NOMO-1 treated with dmso at 0.1 percent for 144 hours (cell line): ENCODE measurements around the gene LNX2.
A peak's percentile ranks its signal among the peaks of the same experiment; 100 is the strongest.

Experiments
- DNase-seq: peaks from one replicate; lab custom pipeline; 2025; ENCODE audit not compliant: unreplicated experiment; lab: John Stamatoyannopoulos, UW

The LNX2 gene

DNA sequence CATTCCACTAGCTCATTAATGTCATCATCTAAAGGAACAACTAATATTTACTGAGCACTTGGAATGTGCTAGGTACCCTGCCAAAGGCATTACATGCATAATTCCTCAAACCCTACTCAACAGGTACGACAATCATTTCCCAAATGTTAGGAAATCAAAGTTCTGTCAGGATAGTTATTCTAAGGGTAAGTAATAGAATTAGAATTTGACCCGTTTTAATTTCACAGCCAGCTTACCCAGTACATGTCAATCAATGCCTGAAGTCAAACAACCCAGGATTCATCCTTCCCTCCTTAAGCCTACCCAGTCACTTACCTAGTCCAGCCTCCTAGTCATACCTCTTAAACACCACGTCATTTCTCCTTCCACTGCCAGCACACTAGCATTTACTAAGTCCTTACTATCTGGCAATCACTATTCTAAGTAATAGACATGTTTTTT is 2.4 kb downstream of the LNX2 start:
- no peak for DNase-seq

DNA sequence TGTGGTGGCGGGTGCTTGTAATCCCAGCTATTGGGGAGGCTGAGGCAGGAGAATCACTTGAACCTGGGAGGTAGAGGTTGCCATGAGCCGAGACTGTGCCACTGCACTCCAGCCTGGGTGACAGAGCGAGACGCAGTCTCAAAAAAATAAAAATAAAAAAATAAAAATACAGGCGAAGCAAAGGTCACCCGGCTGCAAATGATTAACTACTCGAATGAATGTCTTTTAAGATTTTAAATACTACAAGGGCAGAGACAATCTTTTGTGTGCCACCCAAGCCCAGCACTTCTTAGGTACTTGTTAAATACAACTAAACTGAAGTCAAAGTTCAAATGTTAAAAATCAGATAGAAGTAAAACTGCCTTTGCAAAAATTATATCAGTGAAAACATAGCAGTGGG is 6.7 kb downstream of the LNX2 start:
- DNase-seq = no peak

DNA sequence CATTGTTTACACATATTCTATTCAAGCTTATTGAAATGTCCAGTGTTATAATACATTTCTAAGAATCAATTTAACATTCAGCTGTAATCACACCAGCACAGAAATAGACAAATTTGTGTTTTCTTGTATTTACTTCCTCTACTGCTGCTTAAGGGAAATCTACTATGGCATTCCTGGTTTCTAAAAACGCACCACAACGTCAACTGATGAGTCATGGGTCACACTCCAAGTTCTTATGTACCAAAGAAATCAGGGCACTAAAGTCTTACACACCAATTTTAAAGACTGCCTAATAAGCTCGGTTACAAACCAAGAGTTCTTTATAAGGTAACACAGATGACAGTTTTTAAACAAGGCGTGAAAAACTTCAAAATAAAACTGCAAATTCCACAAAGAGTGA is 13.2 kb downstream of the LNX2 start:
- no peak for DNase-seq

DNA sequence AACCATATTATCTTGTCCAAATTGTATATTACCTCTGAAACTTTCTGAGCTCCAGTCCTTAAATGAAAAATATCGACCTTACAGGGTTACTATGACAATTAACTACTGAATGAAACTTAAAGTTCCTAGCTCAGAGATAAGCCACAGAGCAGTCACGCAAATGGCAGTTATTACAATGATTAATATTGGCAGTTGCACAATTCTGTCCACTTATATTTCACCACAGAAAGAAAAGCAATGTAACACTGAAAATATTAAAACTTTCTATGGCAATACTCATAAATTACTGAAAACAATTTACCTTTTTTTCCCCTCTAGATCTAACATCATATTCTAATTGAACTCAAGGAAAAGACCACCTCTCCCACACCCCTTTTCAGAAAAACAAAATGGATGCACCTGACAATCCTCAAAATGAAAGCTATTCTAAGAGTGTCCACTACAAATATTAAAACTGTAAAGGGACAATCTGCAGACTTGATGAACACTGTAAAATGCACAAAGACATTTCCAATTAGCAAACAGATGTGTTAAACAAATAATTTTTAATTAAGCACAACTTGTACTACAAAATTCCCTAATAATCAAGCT is 14.6 kb downstream of the LNX2 start:
- peak; percentile 10 for DNase-seq

DNA sequence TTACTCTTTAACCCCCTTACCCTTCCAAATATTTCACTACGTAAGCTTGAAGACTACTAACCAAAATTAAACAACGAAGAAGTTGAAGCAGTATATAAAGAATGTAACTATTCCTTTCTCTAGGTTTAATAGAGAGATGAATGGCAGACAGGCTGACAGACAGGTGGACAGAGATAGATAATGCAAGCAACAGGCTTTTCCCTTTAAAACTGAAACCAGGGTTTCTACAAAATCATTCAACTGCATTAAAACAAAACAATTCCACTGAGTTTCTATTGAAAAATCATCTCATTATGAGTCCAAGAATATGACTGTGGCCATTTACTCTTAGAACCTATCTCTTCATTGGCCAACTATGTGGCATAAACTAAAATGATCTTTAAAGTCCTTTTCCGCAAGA is 15.2 kb downstream of the LNX2 start:
- DNase-seq = no peak

DNA sequence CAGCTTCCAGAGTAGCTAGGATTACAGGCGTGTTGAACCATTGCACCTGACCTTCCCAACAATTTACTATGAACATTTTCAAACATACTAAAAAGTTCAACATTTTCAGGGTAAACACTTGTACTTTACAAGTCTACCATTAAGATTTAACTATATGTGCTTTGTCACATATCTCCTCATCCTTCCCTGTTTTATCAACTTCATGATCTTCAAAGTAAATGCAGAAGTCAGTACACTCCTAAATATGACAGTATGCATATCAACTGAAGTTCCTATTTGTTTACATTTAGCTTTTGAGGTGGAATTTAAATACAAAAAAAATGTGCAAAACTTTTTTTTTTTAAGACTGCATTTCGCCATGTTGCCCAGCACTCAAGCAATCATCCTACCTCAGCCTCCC is 18.5 kb downstream of the LNX2 start:
- no peak for DNase-seq

DNA sequence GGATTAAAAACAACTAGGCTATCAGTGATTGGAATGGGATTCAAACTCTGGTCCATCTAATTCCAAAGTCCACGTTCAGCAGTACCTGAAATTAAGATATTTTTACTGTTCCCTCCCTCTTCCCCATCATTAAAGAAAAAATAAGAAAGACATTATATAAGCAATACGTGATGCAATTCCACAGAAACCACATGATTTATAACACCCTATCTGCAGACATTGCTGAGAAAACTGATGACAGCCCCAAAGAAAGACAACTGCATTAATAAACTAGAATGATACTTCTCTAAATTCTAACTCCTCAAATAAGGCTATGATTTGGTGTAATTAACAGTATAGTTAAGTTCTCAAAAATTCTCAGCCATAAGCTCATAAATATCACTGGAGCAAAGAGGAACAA is 19.1 kb downstream of the LNX2 start:
- no peak for DNase-seq

DNA sequence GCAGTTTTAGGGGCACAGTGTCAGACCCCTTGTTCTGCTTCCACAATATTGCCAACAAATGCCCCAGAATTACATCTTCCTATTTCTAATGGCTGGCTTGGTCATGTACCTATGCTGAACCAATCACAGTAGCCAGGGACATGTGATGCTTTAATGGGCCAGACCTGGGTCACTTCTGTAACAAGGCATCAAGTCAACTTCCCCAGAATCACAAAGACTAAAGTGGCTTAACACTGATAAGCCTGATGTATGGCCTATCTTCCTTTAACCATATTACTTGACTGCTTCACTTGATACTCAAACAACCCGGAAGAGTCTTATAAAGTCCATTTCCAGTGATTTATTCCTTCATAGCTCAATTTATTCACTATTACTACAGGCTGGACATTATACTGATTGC is 19.6 kb downstream of the LNX2 start:
- no peak for DNase-seq

DNA sequence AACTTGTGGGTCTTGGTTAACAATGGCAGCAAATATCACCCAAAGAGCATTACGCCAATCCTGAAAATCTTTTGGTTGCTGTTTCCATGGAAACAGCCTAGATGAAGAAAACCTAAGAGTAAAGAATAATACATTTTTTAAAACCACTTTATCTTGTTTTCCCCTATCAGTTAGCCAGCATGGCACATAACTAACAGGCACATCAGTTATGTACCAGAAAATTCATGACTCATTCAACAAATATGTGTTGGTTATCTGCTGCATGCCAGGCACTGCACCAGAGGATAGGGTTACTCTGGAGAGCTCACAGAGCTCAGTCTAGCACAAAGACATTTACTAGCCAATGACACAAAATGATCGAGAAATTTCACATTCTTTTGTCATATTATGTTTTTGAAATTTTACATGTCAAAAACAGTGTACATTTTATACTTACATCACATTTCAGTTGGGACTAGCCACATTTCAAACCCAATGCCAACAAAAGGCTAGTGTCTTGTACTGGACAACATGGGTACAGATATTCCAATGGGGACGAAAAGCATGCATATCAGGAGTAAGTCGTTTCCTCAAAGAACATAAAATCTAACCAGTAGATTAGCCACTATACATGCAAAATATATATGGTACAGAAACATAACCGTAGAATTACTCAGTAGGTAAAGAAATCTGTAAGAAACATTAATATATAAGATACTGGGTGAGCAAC is 20.3 kb downstream of the LNX2 start:
- no peak for DNase-seq

DNA sequence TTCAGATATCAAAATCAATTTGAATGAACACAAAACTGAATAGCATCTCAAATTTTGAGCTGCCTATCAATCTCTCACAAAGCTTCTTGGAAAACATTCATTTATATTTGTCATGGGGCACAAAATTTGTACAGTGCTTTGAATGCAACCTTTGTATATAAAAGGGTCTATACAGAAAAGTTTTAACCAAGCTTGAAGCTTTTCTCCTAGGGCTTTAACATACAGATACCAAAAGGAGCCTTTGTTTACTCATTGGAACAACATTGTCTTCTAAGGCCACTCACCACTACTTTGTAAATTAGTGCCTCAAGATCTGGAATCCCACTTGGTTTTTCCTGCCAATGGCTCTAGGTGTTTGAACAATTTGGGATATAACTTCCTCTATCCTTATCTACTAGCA is 21.2 kb downstream of the LNX2 start:
- DNase-seq = no peak

DNA sequence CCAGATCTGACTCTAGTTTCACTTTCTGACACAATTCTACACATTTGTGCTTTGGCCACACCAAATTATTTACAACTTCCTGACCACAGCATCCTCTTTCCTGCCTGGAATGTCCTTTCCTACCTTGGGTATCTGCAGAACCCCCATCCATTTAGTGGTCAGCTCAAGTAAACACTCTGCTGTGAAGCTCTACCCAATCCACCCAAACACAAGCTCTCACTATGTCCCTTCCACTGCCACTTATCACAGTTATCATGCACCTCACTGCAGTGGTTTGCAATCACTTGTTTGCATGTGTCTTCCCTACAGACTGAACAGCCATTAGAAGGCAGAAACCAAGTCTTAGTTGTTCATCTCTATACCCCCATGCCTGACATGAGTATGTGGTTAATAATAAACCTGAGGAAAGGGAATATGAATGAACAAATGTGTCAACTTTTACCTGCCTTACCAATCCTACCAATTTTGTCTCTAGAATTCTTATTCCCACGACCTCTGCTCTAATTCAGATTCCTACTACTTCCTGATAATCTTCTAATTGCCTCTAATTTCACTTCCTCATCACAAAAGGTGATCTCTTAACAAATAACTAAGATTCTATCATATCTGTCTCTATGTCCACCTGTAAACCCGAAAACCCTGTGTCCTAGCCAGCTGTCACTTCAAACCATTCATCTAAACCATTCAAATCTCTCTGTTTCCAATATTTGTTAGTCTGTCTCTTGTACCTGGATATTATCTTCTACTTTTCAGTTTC is 25.1 kb downstream of the LNX2 start:
- no peak for DNase-seq

DNA sequence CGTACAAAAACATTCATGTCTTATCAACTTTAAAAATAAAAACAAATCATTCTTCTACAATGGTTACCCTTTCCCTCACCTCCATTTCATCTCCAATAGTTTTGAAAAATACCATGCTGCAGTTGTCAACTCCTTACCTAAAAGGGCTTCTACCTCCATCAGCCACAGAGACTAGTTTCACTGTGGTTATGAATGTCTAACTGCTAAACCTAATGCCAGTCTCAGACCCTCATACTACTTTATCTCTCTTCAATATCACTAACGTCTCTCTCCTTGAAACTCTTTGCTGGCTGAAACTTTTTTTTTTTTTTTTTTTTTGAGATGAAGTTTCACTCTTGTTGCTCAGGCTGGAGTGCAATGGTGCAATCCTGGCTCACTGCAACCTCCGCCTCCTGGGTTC is 27.1 kb downstream of the LNX2 start:
- no peak for DNase-seq

DNA sequence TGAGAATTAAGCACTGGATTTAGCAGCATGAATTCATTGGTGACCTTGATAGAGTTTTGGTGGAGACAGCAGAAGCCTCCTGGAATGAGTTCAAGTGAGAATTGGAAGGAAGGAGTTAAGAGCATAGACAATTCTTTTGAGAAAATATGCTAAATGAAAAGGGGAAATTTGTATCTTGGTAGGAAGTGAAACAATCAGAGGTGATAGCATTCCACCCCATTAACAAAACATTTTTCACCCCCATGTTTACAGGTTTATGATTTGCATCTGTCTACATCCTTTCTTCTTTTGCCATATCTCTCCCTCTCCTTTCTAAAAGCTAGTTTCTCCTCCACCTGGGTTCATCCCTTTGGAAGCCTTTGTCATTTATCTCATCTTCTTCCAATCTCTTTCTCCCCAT is 27.5 kb downstream of the LNX2 start:
- no peak for DNase-seq

DNA sequence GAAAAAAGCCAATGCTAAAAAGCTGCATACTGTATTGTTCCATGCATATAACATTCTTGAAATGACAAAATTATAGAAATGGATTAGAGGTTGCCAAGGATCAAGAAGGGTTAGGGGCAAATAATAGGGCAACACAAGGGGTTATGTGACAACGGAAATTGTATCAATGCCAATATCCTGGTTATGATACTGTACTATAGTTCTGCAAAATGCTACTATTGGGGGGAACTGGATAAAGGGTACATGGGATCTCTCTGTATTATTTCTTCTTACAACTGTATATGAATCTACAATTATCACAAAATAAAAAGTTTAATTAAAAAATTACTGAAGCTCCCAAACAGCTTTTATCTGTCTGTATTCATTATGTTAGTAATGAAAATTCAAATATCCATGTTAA is 31.9 kb downstream of the LNX2 start:
- DNase-seq = no peak

DNA sequence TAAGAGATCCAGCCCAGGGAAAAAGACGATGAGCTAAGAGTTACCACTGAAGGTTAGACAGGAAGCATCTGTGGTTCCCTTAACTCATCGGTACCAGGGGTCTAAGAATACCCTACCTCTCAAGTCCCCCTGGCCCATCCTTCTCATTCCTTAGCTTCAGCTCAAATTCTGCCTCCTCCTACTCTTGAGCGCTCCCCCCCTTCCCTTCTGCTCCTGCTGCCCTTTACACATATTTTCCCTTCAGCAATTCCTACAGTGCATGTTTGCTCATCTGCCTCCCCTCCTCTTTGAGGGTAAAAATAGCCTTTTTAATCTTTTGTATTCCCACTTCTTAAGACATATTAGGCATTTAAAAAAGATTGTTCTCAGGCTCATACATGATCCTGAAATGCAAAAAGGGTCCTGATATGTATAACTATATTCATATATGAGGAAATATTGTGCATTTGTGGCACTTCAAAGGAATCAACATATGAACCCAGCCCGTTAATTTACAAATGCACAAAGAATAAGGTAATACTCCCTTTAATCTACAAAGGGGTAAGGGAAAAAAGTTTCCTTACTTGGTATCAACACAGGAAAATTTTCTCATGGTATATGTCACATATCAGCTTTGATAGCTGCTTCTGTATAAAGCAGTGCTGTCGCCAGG is 33.1 kb downstream of the LNX2 start:
- no peak for DNase-seq

DNA sequence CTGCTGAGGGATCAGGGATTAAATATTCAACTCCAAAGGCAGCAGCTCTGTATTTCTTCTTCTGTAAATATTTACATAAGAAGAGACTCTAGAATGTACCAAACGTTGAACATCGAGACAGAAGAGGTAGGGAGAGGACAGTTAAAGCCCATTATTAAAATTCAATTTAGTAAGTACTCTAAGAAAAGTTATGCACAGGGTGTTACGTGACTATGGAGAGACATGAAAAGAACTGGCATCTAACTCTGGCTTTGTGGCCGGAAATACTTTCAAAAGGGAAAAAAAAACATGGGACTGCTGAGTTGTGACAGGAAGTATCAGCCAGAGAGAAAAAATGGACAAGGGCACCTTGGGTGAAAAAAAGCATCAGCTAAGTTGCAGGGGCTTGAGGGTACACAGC is 36.7 kb downstream of the LNX2 start:
- no peak for DNase-seq

DNA sequence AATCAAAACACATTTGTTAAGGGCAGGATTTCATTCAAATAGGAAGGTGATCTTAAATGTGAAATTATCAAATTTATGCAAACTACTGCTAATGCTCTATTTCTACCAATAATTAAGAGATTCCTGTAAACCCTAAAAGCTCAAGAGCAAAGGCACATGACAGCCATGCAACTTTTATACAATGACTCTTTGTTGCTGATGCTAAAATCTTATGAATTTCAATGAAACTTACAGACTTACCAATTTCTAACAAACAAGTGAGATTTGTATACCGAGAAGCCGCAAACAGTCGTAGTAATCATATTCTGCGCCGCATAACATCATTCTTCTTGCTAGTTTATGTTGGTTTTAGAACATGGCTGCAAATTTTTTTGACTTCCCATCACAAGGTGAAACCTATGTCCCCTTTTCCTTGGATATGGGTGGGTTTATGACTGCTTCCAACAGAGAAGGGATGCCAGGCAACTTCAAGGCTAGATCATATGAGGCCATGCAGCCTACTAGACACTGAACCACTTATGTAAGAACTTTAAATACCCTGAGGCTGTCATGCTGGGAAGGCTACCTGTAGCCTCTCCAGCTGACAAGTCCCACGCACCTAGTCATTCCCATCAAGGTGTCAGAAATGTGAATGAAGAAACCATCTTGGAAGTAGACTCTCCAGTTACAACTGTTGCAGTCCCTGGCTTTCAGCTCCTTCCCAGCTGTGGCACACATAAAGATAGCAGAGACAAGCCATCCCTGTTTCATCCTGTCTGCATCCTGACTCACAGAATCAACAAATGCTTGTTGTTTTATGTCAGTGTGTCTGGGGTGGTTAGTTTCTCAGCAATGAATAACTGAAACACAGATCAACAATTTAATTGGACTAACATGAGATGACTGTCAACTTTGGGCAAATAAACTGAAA is 42.0 kb downstream of the LNX2 start:
- DNase-seq = no peak

DNA sequence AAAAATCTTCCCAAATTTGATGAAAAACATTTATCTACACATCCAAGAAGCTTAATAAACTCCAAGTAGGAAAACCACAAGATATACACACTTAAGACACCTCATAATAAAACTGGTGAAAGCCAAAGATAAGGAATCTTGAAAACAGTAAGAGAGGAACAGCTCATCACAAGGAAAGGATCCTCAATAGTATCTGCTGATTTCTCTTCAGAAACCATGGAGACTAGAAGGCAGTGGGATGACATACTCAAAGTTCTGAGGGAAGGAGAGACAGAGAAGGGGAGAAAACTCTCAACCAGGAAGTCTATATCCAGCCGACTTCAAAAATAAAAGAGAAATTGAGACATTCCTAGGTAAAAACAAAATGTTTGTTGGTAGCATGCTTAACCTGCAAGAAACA is 45.7 kb downstream of the LNX2 start:
- DNase-seq = no peak

DNA sequence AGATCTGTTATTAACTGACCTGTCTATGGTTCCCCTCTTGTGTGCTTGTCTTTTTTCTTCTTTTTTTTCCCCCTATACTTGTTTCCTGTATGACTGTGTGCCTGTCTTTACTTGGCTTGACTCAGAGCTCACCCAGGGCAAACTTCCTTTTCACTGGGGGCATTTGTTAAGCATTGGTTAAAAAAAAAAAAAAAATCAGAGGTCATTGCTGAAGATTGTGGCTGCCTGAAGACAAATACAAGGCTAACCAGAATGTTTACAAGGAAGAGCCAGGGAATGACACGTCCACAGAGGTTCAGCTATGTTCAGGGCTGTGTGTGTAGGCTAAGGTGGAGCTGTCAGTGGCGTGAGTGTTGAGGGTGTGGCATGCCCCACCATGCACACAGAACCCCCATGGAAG is 47.1 kb downstream of the LNX2 start:
- DNase-seq = no peak

DNA sequence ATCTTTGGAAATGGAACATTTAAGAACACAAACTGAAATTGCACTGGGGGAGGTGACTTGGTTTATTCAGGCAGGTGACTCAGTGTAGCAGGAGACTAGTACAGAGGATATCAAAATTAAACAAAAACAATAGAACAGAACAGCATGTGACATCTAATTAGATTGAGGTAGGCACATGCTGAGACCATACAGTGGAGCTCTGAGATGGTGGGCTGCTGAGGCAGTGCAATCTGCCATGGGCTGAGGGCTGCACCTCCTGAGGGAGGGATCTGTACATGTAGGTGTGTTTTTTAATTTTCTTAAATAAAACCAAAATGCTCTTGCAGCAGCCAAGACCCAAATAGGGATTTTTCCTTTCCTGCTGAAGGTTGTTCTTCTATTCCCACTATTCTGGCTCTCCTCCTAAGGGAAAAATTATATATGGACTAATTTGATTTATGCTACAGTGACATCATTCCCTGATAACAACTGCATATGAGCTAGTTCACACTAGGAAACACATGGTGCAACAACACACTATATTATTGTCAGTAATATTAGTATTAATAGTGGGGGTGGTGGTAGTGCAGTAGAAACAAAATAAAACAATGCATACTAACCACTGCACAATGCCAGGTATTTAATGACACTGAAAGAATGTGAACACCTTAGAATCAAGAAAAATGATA is 48.0 kb downstream of the LNX2 start:
- no peak for DNase-seq
